Psoas muscle (tissue), 8 donors: Measurements from ENCODE around the gene MYO3B. TPM values are rescaled to one million over a fixed set of nuclear protein-coding genes. Genes with fewer than 3 reads are reported as not detected.
A peak's percentile ranks its signal among the peaks of the same experiment; 100 is the strongest.

Source experiments
- ATAC-seq, 4 donors: fragments of 200-7000 bp; cut with Tn5 transposase; one replicate each; pipeline ENCODE4 v1.9.1; 2020; ENCODE audit warnings: moderate library complexity in 3 of 4, mild to moderate bottlenecking in 2 of 4
- DNase-seq, 2 donors: peaks; one replicate each; pipeline ENCODE4 v3.0.0-alpha.2; 2020
- H3K27ac ChIP-seq: fragments of 200-600 bp; one replicate; pipeline ENCODE4 v1.8.0; 2022
- H3K27me3 ChIP-seq, 3 donors: fragments of 200-600 bp in 1 of 3; one replicate each; pipeline versions ENCODE4 v1.6.1 to v1.8.0; 2013 to 2022; ENCODE audit warnings: low read length in 2 of 3, mild to moderate bottlenecking in 2 of 3, moderate library complexity in 1 of 3; ENCODE audit not compliant: insufficient read depth in 3 of 3
- H3K36me3 ChIP-seq, 2 donors: fragments of 200-600 bp in 1 of 2; one replicate each; pipeline versions ENCODE4 v1.6.1 to v1.8.0; 2013 to 2022; ENCODE audit warnings: low read depth in 1 of 2, mild to moderate bottlenecking in 1 of 2, moderate library complexity in 1 of 2; ENCODE audit not compliant: insufficient read depth in 1 of 2
- H3K4me1 ChIP-seq: fragments of 200-600 bp; one replicate; pipeline ENCODE4 v1.8.0; 2022
- H3K4me3 ChIP-seq: fragments of 200-600 bp; one replicate; pipeline ENCODE4 v1.8.0; 2022; ENCODE audit warnings: mild to moderate bottlenecking
- H3K9me3 ChIP-seq: fragments of 200-600 bp; one replicate; pipeline ENCODE4 v1.8.0; 2022
- CTCF ChIP-seq: fragments of 200-600 bp; IDR thresholded peaks from one replicate; pipeline ENCODE4 v1.8.0; 2022; ENCODE audit warnings: antibody characterized with exemption
- WGBS, 3 donors: extraction: QIAGEN DNeasy Blood & Tissue Kit; methylation state at CpG; one replicate each; pipeline versions ENCODE4 v1.1.6 to v1.1.7; 2013; 5-methylcytosine and 5-hydroxymethylcytosine counted together
- intact Hi-C, 2 donors: fragments of 100-400 bp; cut with DNase I; formaldehyde crosslinking; loops; one replicate each; pipeline versions ENCODE4 v1.11.0 to v1.14.2; 2022
- polyA plus RNA-seq, 3 donors: library from polyadenylated mRNA; stranded (reverse); fragments of 200-250 nt; gene quantifications; one replicate each; pipeline ENCODE4 v1.2.3, GENCODE V29; 2013
- total RNA-seq, 4 donors: library from RNA; stranded (reverse); fragmentation: NEBNext Ultra II Directional in 2 of 4; extraction: Animal tissue kit (Norgen Biotek cat#: 25700) in 2 of 4; gene quantifications; one replicate each; pipeline versions ENCODE4 v1.2.1 to v1.2.4, GENCODE V29; 2021 to 2023
- donor health status: healthy with polysubstance abuse.
- donor health status: DM: no; HTN: no; CAD: no; lungs with moderate emphysema.
- donor health status: Bipolar disorder and iron deficiency.
- donor health status: healthy.
- donor health status: DM: yes; HTN: yes; CAD: no.
- donor health status: DM: no; HTN: no; CAD: no.
- donor health status: DM: no; HTN: no; CAD: no.
- donor health status: DM: yes; HTN: yes; CAD: no.

MYO3B gene
- total and polyA plus RNA-seq, 7 donors, result 0.04 to 0.32 TPM; not detected in 5

DNA sequence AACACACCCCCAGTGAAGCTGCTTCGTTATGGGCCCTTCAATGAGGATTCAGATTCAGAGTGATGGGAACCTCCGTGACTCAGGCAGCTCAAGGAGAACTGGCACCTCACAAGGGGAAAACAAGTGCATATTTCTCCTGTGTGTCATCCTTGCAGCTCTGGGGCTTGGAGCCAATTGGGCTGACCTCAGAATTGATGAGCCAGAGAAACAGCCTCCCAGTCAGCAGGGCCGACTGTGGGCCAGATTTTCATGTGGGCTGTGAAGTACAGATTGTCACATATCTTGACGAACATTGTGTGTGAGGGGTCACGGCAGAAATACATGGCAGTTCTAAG lies 347.6 kb downstream of the MYO3B start:
- ATAC-seq (peak; percentile 65 to 87 (median 81)), DNase-seq (peak; percentile 79 to 87)
- no peaks in the 10 kb centered on the region for H3K4me1 ChIP-seq
- H3K27me3 ChIP-seq, result no peaks in the 10 kb centered on the region
- no peak for TF ChIP-seq CTCF
- H3K36me3 ChIP-seq, result no peaks in the 10 kb centered on the region
- WGBS, 3 donors, result 18 to 41% (median 24%) methylated on average over 5 of the region's 5 CpGs
- H3K9me3 ChIP-seq, result no peaks in the 10 kb centered on the region
- no peak overlapping the region for H3K27ac ChIP-seq
- intact Hi-C loops, result no loop called here
- no peak overlapping the region for H3K4me3 ChIP-seq

GRCh38 chr2:170530284-170530745 lies 352.4 kb downstream of the MYO3B start:
- WGBS, 3 donors, result 2 to 9% (median 3%) methylated on average over 7 of the region's 7 CpGs
- Histone ChIP-seq H3K36me3 (no peaks in the 10 kb centered on the region), H3K4me3 (peak overlapping the region; percentile 17), H3K4me1 (no peaks in the 10 kb centered on the region), H3K27ac (no peak overlapping the region), H3K27me3 (no peaks in the 10 kb centered on the region), H3K9me3 (no peaks in the 10 kb centered on the region)
- ATAC-seq, result peak; percentile 41 to 85 (median 58)
- peak; percentile 68 to 89 for DNase-seq
- intact Hi-C loops, result no loop called here
- TF ChIP-seq CTCF, result no peak

DNA sequence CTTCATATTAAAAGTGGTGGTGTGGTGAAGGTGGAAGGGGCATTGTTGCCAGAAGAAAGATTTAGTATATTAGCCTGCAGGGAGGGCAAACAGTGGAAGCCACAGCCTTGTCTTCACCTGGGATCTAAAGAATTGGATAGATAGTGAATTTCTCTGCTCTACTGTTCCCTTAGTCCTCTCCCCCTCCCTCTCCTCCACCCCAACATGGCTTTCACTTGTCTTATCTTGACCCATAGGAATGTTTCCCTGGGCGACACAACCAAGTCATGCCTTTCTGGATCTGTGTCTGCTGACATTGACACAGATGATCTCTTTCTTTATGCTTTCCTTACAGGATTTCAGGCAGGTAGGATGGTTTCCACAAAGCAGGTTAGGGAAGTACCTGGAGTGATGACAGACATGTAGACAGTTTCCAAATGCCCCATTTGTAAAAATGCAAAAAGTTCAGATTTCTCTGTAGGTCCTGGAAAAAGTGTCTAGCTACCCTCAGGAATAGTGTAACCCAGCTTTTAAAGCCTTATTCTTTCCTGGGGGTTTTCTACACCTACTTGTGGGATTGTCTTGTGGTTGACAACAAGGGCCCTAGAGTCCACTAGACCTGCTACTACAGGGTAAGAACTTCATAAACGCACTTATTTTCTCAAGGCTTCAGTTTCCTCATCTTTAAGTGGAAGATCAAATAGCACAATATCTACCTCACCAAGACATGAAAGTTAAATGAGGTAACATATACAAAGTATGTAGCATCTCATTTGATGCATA lies 353.0 kb downstream of the MYO3B start:
- WGBS, 3 donors, result 32 to 64% (median 41%) methylated on average over 2 of the region's 2 CpGs
- Histone ChIP-seq H3K9me3 (no peaks in the 10 kb centered on the region), H3K4me1 (no peaks in the 10 kb centered on the region), H3K36me3 (no peaks in the 10 kb centered on the region), H3K4me3 (no peak overlapping the region), H3K27me3 (no peaks in the 10 kb centered on the region), H3K27ac (no peak overlapping the region)
- TF ChIP-seq CTCF, result no peak
- DNase-seq, result no peak
- no peak for ATAC-seq
- intact Hi-C loops, result no loop called here

GRCh38 chr2:170531876-170532275 lies 353.9 kb downstream of the MYO3B start:
- intact Hi-C loops, result no loop called here
- no peak for TF ChIP-seq CTCF
- WGBS, 3 donors, result 72 to 83% (median 76%) methylated on average over 2 of the region's 2 CpGs
- DNase-seq, result no peak
- H3K27ac ChIP-seq, result no peak overlapping the region
- H3K4me3 ChIP-seq, result no peak overlapping the region
- no peak for ATAC-seq
- H3K27me3 ChIP-seq, result no peaks in the 10 kb centered on the region
- H3K4me1 ChIP-seq, result no peaks in the 10 kb centered on the region
- H3K36me3 ChIP-seq, result no peaks in the 10 kb centered on the region
- H3K9me3 ChIP-seq, result no peaks in the 10 kb centered on the region

DNA sequence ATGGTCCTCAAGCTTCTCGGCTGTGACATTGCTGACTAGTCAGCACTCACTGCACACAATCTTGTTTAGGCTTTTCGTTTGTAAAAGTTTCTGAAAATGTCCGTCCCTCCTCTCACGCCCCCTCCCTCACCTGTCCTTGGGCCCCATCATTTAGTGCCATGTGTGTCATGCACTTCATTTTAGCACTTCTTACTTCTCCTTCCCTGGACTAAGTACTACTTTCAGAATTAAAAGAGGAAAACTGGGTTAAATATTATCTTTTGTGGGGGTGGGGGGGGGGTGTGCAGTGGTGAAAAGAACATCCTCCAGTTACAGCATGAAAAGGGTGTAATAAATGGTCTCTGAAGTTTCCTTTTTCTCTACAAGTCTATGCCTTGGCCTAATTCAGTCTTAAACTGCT lies 355.2 kb downstream of the MYO3B start:
- no peak for TF ChIP-seq CTCF
- ATAC-seq (no peak), DNase-seq (no peak)
- Histone ChIP-seq H3K9me3 (no peaks in the 10 kb centered on the region), H3K27me3 (no peaks in the 10 kb centered on the region), H3K4me1 (no peaks in the 10 kb centered on the region), H3K36me3 (no peaks in the 10 kb centered on the region), H3K4me3 (no peak overlapping the region), H3K27ac (no peak overlapping the region)
- intact Hi-C loops, result no loop called here
- 94 to 97% (median 95%) methylated on average over 4 of the region's 4 CpGs for WGBS, 3 donors
